HG03135 (cell line): ENCODE measurements around the gene AGMO.
"Not testable (repeated sequence)": the region's sequence is repeated elsewhere in the genome, so short reads cannot be mapped to it uniquely, and the experiment has no call there.

Experiments used
- ATAC-seq: cut with Tn5 transposase; IDR thresholded peaks from one replicate; pipeline ENCODE4 v1.9.1; 2021; ENCODE audit warnings: mild to moderate bottlenecking, moderate library complexity; ENCODE audit not compliant: unreplicated experiment

Gene AGMO

DNA sequence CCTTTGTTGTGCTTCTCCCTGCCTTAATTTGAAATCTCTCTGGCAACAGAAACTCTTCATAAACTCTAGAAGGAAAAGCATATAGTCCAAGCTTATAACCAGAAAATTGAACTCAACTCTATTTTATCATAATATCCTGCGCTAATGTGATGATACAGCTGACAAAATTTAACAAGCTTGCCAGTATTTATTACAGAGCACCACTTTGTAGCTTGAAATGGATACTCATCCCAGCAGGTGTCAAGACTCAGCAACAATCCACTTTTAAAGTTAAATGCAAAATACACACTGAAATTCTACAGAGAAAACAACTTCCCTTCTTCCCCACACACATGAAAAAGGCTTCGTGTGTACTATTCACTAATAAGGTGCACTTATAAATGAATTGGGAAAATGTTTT, 228.9 kb downstream of the AGMO start:
- no peak for ATAC-seq

GRCh38 chr7:15330943-15331342, 230.9 kb downstream of the AGMO start:
- no peak for ATAC-seq

- no peak for ATAC-seq
Observed at GRCh38 chr7:15327001-15327400, 234.8 kb downstream of the AGMO start.

DNA sequence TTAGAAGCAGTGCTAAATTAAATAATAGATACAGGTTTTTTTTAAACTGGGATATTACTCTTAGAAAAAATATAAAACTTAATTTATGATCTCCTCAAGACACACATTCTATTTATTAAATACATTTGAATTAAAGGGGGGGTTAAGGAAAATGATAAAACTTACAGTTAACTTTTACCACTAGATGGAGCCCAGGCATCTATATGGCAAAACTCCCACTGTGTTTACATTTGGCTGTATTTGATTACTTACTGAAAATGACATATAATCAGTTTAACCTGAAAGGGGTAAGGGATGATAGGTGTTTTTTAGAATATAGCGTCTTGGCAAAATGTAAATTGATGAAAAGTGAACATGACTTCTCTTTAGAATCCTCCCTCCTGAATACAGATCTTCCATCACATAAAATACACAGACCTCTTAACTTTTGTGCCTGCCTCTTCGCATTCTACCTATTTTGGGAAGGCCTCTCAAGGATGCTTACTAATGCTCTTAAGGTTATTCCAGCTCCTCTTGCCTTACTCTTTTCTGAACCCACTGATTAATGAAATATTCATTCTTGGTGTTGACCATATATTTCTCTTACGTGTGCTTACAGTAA, 235.7 kb downstream of the AGMO start:
- no peak for ATAC-seq

DNA sequence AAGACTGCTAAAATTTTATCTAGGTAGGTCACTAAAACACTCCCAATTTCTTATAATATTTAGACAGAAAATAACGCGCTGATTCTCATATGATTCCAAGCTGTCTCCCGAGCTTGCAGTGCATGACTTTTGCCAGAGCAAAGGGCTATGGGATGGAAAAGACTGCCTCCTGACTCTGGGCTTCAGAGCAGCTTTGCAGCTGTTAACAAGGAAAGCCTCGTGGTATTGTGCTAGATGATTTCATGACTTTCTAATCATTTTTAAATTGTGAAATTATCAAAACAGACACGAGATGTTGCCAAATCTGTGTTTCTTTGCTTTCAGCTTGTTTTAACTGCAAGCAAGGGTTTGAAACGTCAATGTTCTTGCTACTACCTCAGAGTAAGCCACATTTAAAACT, 238.3 kb downstream of the AGMO start:
- no peak for ATAC-seq

GRCh38 chr7:15317215-15317614, 244.6 kb downstream of the AGMO start:
- ATAC-seq, result no peak

- no peak for ATAC-seq
Observed at GRCh38 chr7:15315678-15316077, 246.1 kb downstream of the AGMO start.

GRCh38 chr7:15314922-15315321, 246.9 kb downstream of the AGMO start:
- ATAC-seq, result no peak

- ATAC-seq, result no peak
Observed at GRCh38 chr7:15313361-15313760, 248.5 kb downstream of the AGMO start.

- no peak for ATAC-seq
Observed at GRCh38 chr7:15309872-15310271, 251.9 kb downstream of the AGMO start.

DNA sequence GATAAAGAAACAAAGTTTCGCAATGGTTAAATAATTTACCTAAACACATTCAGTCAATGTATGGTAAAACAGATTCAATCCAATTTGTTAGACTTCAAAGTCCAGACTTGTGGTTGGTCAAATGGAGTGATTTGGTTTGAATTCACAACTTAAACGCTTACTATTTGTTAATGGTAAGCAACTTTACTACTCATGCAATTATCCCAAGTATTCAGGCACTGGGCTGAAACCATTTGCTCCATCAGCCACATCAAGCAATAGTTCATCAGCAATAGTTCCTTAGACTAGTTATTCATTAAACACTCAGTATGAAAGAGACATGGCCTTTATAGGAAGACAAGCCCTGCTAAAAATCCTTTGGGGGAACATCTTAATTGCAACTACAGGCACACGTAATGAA, 253.0 kb downstream of the AGMO start:
- no peak for ATAC-seq

GRCh38 chr7:15306296-15306695, 255.5 kb downstream of the AGMO start:
- ATAC-seq, result no peak

DNA sequence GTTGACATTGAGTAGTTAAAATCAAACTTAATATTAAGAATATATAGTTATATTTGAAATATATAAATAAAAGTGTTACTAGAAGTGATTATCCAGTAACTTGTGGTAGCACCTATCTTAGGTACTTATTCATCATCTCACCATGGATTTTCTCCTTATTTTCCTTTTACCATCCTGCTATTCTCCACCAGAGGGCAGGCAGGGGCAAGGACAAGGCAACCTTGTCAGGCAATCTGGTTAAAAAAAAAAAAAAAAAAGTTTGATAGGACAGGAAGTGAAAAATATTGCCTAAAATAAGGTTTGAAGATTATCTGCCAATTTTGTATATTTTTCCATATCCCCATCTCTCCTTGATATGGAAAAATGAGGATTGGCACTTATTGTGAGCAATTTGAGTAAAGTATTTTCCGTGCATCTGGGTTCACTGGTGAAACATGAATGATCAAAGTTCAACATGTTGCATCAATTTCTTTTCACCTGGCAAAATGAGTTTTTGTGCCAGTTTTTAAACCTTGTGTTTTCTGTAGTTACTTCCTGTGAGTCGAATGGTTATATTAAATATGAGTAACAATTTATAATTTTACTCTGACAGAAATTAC, 256.7 kb downstream of the AGMO start:
- no peak for ATAC-seq

- no peak for ATAC-seq
Observed at GRCh38 chr7:15303357-15303756, 258.5 kb downstream of the AGMO start.

DNA sequence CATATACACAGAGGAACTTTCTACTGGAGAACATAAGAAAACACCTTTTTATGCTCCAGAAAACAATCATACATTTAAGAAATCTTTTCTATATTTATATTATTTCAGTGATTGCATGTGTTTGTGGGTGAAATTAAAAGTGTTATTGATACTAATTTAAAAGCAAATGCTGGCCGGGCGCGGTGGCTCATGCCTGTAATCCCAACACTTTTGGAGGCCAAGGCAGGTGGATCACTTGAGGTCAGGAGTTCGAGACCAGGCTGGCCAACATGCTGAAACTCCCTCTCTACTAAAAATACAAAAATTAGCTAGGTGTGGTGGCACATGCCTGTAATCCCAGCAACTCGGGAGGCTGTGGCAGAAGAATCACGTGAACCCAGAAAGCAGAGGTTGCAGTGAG, 260.8 kb downstream of the AGMO start:
- not testable (repeated sequence) for ATAC-seq

- no peak for ATAC-seq
Observed at GRCh38 chr7:15292138-15292537, 269.7 kb downstream of the AGMO start.

GRCh38 chr7:15291699-15292098, 270.1 kb downstream of the AGMO start:
- no peak for ATAC-seq

GRCh38 chr7:15288741-15289140, 273.1 kb downstream of the AGMO start:
- no peak for ATAC-seq

- no peak for ATAC-seq
Observed at GRCh38 chr7:15284396-15284795, 277.4 kb downstream of the AGMO start.

- ATAC-seq, result no peak
Observed at GRCh38 chr7:15280078-15280733, 281.6 kb downstream of the AGMO start.

- ATAC-seq, result no peak
Observed at GRCh38 chr7:15279640-15280039, 282.2 kb downstream of the AGMO start.

- no peak for ATAC-seq
Observed at GRCh38 chr7:15257689-15258088, 304.1 kb downstream of the AGMO start.

DNA sequence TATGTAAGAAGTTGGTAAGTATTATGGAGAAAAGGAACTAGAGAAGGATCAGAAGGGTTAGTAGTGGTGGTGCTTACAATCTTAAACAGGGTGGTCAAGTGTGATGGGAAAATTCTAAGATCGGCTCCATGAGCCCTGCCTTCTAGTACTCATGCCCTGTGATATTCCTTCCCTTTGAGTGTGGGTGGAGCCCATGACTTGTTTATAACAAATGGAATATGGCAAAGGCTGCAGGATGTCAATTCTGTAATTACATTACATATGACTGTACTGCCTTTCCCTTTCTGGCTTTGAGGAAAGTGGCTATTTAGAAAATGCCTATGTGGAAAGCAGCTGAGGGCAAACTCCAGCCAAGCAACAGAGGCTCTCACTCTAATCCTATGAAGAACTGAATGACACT, 309.6 kb downstream of the AGMO start:
- no peak for ATAC-seq
